Uterus (tissue), 2 donors: Measurements from ENCODE around the gene MAPT.

Experiments
- CTCF ChIP-seq, 4 experiments: fragments of 200-600 bp in 2 of 4; fragments of 450-650 bp in 2 of 4; sonication (generic) in 2 of 4; IDR thresholded peaks; one replicate each; pipeline ENCODE4 v1.5.1; 2016 to 2019; ENCODE audit warnings: antibody characterized with exemption in 4 of 4, mild to moderate bottlenecking in 2 of 4, moderate library complexity in 1 of 4
- POLR2A ChIP-seq, 2 donors: fragments of 450-650 bp; IDR thresholded peaks; one replicate each; pipeline ENCODE4 v1.6.1; 2016; ENCODE audit warnings: antibody characterized with exemption in 2 of 2, mild to moderate bottlenecking in 1 of 2, moderate library complexity in 1 of 2

GRCh38 chr17:46024590-46024989 is 130.2 kb downstream of the MAPT start:
- no peak for TF ChIP-seq POLR2A (IDR thresholded peaks at IDR 0.05)
- TF ChIP-seq CTCF (IDR thresholded peaks at IDR 0.05): no peak
